ENCODE results near the gene PIEZO2. TPM values are rescaled to one million over a fixed set of nuclear protein-coding genes. Genes with fewer than 3 reads are reported as not detected.

Gene PIEZO2
- total and polyA plus RNA-seq, 2 of the 8 experiments (the other 6 are each of a cell fraction or from before 2014, with no cell fraction given): 4.7 to 16.5 TPM

- TF ChIP-seq CHD7 (IDR thresholded peaks at IDR 0.05; ENCODE audit: insufficient replicate concordance, low read length) (no peak), POLR2A (IDR thresholded peaks at IDR 0.05; ENCODE audit: control extremely low read depth in 1 of 2, low read depth in 2 of 2, low read length in 2 of 2) (no peak), PHF8 (conservative IDR thresholded peaks at IDR 0.05; ENCODE audit: low read depth, low read length) (no peak)
Observed at GRCh38 chr18:11027862-11028261, 121.5 kb downstream of the PIEZO2 start (continued).
